ENCODE results near the gene CACNA1G. TPM values are rescaled to one million over a fixed set of nuclear protein-coding genes. Genes with fewer than 3 reads are reported as not detected.

Gene CACNA1G
- total RNA-seq, 1 donor from 2014 or later, result 0.19 TPM

DNA sequence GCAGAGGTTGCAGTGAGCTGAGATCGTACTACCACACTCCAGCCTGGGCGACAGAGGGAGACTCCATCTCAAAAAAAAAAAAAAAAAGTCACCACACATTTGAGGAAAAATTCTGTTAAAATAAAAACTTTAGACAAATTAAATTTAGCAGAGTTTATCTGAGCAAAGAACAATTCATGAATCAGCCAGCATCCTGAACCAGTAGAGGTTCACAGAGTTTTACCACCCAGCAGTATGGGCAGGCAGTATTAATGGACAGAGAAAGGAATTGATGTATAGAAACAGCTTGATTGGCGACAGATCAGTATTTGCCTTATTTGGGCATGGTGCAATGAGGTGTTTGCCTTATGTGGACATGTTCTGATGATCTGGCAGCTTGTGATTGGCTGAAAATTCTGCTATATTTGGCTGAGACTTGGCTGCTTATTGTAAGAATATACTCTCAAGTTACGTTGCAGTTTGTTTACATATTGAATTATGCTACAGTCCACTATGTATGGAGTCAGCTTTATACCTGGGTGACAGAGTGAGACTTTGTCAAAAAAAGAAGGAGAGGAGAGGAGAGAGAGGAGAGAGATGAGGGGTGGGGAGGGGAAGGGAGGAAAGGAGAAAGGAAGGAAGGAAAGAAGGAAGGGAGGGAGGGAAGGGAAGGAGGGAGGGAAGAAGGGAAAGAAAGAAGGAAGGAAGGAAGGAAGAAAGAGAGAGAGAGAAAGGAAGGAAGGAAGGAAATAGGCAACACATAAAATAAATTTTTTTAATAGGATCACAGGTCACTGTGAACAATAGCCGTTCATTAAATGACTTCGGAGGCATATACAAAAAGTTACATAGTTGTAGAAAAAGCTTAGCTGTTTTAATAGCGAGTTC is 88.8 kb downstream of the CACNA1G start:
- H3K9me3 Mint-ChIP-seq (ENCODE audit: low read depth), result peaks cover 3% of the 10 kb centered on the region
- H3K27me3 Mint-ChIP-seq, result peaks cover 4% of the 10 kb centered on the region
- H3K27ac Mint-ChIP-seq, result no peak overlapping the region
- H3K36me3 Mint-ChIP-seq (ENCODE audit: insufficient read depth), result no peaks in the 10 kb centered on the region
- no peak for TF ChIP-seq CTCF (IDR thresholded peaks at IDR 0.05; ENCODE audit: unreplicated experiment)
- H3K4me3 Mint-ChIP-seq (ENCODE audit: low read depth), result no peak overlapping the region
- no peak for DNase-seq (ENCODE audit: low spot score, unreplicated experiment)
- no peaks in the 10 kb centered on the region for H3K4me1 Mint-ChIP-seq (ENCODE audit: low read depth)

GRCh38 chr17:50651661-50652060 is 91.1 kb downstream of the CACNA1G start:
- no peak for DNase-seq (ENCODE audit: low spot score, unreplicated experiment)
- Mint-ChIP-seq H3K9me3 (ENCODE audit: low read depth) (peaks cover 3% of the 10 kb centered on the region), H3K4me1 (ENCODE audit: low read depth) (no peaks in the 10 kb centered on the region), H3K4me3 (ENCODE audit: low read depth) (no peak overlapping the region), H3K27me3 (no peaks in the 10 kb centered on the region), H3K27ac (no peak overlapping the region), H3K36me3 (ENCODE audit: insufficient read depth) (no peaks in the 10 kb centered on the region)
- TF ChIP-seq CTCF (IDR thresholded peaks at IDR 0.05; ENCODE audit: unreplicated experiment), result no peak

- no peaks in the 10 kb centered on the region for H3K4me1 Mint-ChIP-seq (ENCODE audit: low read depth)
- DNase-seq (ENCODE audit: low spot score, unreplicated experiment), result no peak
- H3K27ac Mint-ChIP-seq, result no peak overlapping the region
- no peaks in the 10 kb centered on the region for H3K27me3 Mint-ChIP-seq
- no peak overlapping the region for H3K4me3 Mint-ChIP-seq (ENCODE audit: low read depth)
- no peaks in the 10 kb centered on the region for H3K36me3 Mint-ChIP-seq (ENCODE audit: insufficient read depth)
- TF ChIP-seq CTCF (IDR thresholded peaks at IDR 0.05; ENCODE audit: unreplicated experiment), result no peak
- H3K9me3 Mint-ChIP-seq (ENCODE audit: low read depth), result peaks cover 3% of the 10 kb centered on the region
Measured at GRCh38 chr17:50653738-50654137, 93.2 kb downstream of the CACNA1G start.

DNA sequence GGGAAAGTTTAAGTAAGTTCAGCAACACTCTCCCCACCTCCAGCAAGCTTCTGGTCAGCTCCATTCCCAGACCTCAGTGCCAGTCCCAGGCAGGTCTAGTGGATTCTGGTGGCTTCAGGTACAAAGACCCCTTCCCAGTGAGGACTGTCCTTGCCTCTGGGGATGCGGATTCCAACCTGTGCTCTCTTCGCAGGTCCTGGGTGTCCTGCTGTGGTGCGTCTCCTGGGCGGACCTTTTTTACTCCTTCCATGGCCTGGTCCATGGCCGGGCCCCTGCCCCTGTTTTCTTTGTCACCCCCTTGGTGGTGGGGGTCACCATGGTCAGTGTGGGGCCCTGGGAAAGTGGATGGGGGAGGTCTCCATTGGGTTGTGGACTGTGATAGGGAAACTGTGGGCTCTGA is 96.0 kb downstream of the CACNA1G start:
- Mint-ChIP-seq H3K36me3 (ENCODE audit: insufficient read depth) (no peaks in the 10 kb centered on the region), H3K4me3 (ENCODE audit: low read depth) (no peak overlapping the region), H3K4me1 (ENCODE audit: low read depth) (peaks cover 11% of the 10 kb centered on the region), H3K9me3 (ENCODE audit: low read depth) (no peaks in the 10 kb centered on the region), H3K27me3 (no peaks in the 10 kb centered on the region), H3K27ac (no peak overlapping the region)
- DNase-seq (ENCODE audit: low spot score, unreplicated experiment), result no peak
- no peak for TF ChIP-seq CTCF (IDR thresholded peaks at IDR 0.05; ENCODE audit: unreplicated experiment)

DNA sequence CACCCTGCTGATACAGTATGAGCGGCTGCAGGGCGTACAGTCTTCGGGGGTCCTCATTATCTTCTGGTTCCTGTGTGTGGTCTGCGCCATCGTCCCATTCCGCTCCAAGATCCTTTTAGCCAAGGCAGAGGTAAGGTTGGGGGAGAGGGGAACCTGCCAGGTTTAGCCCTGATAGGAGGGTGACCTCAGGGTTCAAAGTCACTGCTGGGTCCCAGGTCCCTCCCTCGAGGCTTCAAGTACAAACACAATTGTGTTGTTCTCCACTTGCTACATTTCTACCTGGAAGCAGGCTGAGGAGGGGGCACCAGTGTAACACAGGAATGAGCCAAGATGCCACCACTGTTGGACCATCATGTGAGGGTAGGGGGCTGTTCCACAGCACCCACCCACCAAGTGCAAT is 96.5 kb downstream of the CACNA1G start:
- DNase-seq (ENCODE audit: low spot score, unreplicated experiment), result no peak
- no peak for TF ChIP-seq CTCF (IDR thresholded peaks at IDR 0.05; ENCODE audit: unreplicated experiment)
- Mint-ChIP-seq H3K4me1 (ENCODE audit: low read depth) (peaks cover 17% of the 10 kb centered on the region), H3K36me3 (ENCODE audit: insufficient read depth) (no peaks in the 10 kb centered on the region), H3K27ac (no peak overlapping the region), H3K27me3 (no peaks in the 10 kb centered on the region), H3K9me3 (ENCODE audit: low read depth) (no peaks in the 10 kb centered on the region), H3K4me3 (ENCODE audit: low read depth) (no peak overlapping the region)

Data from progenitor cell of endocrine pancreas (in vitro differentiated cells).